HUES6 (cell line): ENCODE results near the gene NLK.
"Not testable (repeated sequence)": the region's sequence is repeated elsewhere in the genome, so short reads cannot be mapped to it uniquely, and the experiment has no call there.

Experiments used
- H3K27ac ChIP-seq: 2 replicates; pipeline ENCODE4 v1.7.0; 2013; ENCODE audit warnings: low read depth, mild to moderate bottlenecking, low read length, inconsistent platforms
- H3K27me3 ChIP-seq: 2 replicates; pipeline ENCODE4 v1.6.1; 2013; ENCODE audit warnings: low read length; ENCODE audit not compliant: control insufficient read depth, insufficient read depth
- H3K36me3 ChIP-seq: 2 replicates; pipeline ENCODE4 v1.6.1; 2013; ENCODE audit warnings: low read length; ENCODE audit not compliant: control insufficient read depth, insufficient read depth
- H3K4me1 ChIP-seq: 2 replicates; pipeline ENCODE4 v1.6.1; 2013; ENCODE audit warnings: low read length; ENCODE audit not compliant: control insufficient read depth, insufficient read depth
- H3K4me3 ChIP-seq: 2 replicates; pipeline ENCODE4 v1.5.1; 2013; ENCODE audit warnings: low read depth, low read length
- H3K9ac ChIP-seq: one replicate; pipeline ENCODE4 v1.6.1; 2013; ENCODE audit warnings: mild to moderate bottlenecking, low read length
- H3K9me3 ChIP-seq: 2 replicates; pipeline ENCODE4 v1.6.1; 2013; ENCODE audit warnings: low read depth, low read length; ENCODE audit not compliant: control insufficient read depth, insufficient read depth

NLK gene

DNA sequence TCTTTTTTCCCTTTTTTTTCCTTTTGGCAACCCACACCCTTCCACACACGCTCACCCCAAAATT lies at the start of gene NLK:
Gene NLK (plus strand): TSS at position 21 of the 64 bp plus-strand sequence. CDS start 197 bp downstream, outside the sequence.
- H3K27me3 ChIP-seq: no peaks in the 10 kb centered on the region
- peak within 1 kb of the TSS; percentile 64 for H3K9ac ChIP-seq
- H3K4me3 ChIP-seq: peak within 1 kb of the TSS; percentile 80
- H3K36me3 ChIP-seq: peaks cover 9% of the 10 kb centered on the region
- H3K27ac ChIP-seq: peak within 1 kb of the TSS; percentile 36; the same call in 1 of the 2 replicates
- peaks cover 33% of the 10 kb centered on the region for H3K4me1 ChIP-seq
- H3K9me3 ChIP-seq: no peaks in the 10 kb centered on the region

DNA sequence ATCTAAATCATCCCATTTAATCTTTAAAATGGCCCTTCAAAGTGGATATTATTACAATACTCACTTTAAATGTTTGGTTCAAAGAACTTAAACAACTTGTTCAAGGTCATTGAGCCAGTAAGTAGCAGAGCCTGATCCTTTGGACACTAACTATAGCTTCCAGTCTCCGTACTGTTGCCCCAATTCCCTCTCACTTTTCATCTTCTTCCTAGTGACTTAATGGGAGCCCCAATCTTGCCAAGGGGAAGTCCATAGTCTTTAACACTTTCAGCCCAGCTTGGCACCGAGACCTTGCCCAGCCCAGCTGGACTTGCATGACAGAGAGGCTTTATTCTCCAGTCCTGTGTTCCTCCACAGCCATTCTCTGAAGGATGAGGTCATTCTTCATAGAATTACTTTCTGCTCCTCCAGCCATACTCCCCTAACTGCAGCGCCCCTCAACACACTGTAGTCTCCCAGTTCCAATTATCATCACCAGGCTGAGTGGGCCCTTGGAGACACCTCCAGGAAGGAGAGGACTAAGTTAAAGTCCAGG lies 49.2 kb upstream of the NLK start:
- Histone ChIP-seq H3K27me3 (no peaks in the 10 kb centered on the region), H3K27ac (no peak overlapping the region)

DNA sequence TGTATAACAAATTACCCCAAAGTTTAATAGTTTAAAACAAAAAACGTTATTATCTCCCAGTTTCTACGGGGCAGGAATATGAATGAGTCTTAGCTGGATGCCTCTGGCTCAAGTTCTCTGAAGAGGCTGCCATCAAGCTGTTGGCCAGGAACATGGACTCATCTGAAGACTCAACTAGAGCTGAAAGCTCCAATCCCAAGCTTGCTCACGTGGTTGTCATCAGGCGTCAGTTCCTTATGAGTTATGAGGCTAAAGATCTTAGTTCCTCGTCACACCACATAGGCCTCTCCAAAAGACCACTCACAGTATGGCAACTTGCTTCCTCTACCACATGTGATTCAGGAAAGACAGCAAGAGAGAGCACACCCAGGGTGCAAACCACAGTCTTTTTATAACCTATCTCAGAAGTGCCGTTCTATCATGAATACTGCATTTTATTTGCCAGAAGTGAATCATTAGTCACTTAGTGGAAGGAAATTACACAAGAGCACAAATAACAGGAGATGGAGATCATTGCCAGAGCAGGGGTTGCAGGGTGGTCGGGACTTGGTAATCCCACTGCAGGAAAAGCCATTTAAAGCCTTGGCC lies 48.7 kb upstream of the NLK start:
- Histone ChIP-seq H3K9me3 (no peaks in the 10 kb centered on the region), H3K4me1 (peaks cover 9% of the 10 kb centered on the region; the same call in 1 of the 2 replicates), H3K27ac (no peak overlapping the region), H3K36me3 (no peaks in the 10 kb centered on the region), H3K27me3 (no peaks in the 10 kb centered on the region), H3K4me3 (no peak overlapping the region), H3K9ac (no peak overlapping the region)

More for the DNA sequence above, 49.2 kb upstream of the NLK start:
- Histone ChIP-seq H3K9ac (no peak overlapping the region), H3K4me1 (peaks cover 9% of the 10 kb centered on the region; the same call in 1 of the 2 replicates), H3K4me3 (no peak overlapping the region), H3K9me3 (no peaks in the 10 kb centered on the region), H3K36me3 (no peaks in the 10 kb centered on the region)

DNA sequence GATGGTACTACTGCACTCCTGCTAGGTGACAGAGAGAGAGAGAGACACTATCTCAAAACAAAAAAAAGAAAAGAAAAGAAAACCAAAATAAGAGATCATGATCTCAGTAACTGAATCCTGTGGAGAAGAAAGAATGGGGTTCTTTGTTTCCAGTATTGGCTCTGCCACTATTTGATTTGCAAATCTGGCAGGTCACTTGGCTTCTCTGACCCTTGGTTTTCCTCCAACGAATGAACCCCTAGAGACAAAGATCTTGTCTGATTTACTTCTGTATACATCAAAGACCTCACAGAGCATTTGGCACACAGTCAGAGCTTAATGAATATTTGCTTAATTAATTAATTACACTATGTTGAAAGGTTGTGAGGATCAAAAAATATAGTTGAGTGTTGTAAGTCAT lies 47.9 kb upstream of the NLK start:
- Histone ChIP-seq H3K4me1 (peaks cover 9% of the 10 kb centered on the region; the same call in 1 of the 2 replicates), H3K36me3 (no peaks in the 10 kb centered on the region), H3K27ac (no peak overlapping the region), H3K4me3 (no peak overlapping the region), H3K9ac (no peak overlapping the region), H3K9me3 (no peaks in the 10 kb centered on the region), H3K27me3 (no peaks in the 10 kb centered on the region)

DNA sequence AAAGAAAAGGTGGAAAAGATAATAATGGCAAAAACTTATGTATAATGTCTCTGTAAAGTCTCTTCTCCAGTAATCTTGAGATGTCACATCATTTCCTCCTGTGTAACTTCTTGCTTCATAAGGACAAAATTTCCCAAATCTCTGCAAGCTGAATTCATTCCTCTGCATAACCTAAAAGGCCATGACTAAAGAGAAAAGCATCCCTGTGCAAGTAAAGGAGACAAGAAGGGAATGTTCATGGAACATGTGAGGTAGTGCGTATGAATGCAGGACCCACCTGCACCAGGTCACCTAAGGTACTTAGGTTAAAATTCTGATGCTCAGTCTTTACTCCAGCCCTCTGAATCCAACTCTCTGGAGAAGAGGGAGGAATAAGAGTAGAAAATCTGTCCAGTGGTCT lies 46.9 kb upstream of the NLK start:
- no peak overlapping the region for H3K27ac ChIP-seq
- H3K27me3 ChIP-seq: peaks cover 3% of the 10 kb centered on the region; the same call in 1 of the 2 replicates
- H3K9me3 ChIP-seq: no peaks in the 10 kb centered on the region
- no peak overlapping the region for H3K4me3 ChIP-seq
- H3K36me3 ChIP-seq: no peaks in the 10 kb centered on the region
- H3K9ac ChIP-seq: no peak overlapping the region
- H3K4me1 ChIP-seq: peaks cover 9% of the 10 kb centered on the region; the same call in 1 of the 2 replicates

DNA sequence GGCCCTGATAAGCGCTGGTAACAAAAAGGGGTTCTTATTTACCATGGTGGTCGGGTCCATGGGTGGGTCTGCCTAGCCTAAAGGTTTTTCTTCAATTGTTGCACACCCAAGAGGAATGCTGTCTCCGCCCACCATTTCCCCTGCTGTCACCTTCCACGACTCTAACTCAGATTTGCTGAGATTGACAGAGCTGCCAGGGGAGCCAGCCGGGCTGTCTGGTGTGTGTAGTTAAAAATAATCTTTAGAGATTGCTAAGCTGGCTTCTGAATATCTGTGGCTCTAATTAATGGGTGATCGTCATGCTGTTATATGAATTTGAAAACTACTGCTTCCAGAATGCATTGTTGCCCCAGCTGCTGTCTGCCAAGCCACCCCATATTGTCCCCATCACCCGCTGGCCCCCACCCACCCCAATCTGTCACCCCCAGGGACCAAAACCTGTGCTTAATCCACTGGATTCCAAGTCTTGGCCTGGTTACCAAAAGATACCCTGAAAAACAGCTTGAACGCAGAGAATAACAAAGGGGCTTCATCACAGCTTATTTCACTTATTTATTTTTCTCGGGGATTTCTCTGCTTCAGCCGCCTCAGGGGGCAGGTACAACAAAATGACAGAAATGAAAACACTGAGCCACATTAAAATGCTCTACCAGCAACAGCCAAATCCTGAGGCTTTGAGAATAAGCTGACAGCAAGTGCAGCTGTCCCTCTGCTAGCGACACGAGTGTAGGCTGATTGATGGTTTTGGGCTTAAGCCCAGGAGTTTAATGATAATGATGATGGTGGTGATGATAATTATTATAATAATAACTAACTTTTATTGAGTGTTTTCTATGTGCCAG lies 46.1 kb upstream of the NLK start:
- peaks cover 5% of the 10 kb centered on the region; the same call in 1 of the 2 replicates for H3K27me3 ChIP-seq
- no peaks in the 10 kb centered on the region for H3K36me3 ChIP-seq
- no peak overlapping the region for H3K9ac ChIP-seq
- H3K4me1 ChIP-seq: peaks cover 9% of the 10 kb centered on the region; the same call in 1 of the 2 replicates
- H3K4me3 ChIP-seq: no peak overlapping the region
- no peak overlapping the region for H3K27ac ChIP-seq
- H3K9me3 ChIP-seq: no peaks in the 10 kb centered on the region

DNA sequence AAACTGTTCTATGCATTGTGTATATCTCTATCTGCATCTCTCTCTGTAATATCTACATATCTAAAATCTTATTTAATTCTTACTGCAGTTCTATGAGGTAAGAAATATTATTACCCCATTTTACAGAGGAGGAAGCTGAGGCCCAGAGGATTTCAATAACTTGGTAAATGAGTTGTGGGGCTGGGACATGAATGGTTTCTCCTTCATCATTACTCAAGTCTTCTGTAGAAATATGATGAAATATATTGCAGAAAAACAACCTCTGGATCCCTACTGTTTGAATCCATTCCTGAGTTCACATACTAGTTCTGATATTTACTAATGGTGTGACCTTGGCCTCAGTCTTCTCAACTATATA lies 45.5 kb upstream of the NLK start:
- Histone ChIP-seq H3K36me3 (no peaks in the 10 kb centered on the region), H3K27me3 (peaks cover 10% of the 10 kb centered on the region; the same call in 1 of the 2 replicates), H3K27ac (no peak overlapping the region), H3K4me1 (peaks cover 9% of the 10 kb centered on the region; the same call in 1 of the 2 replicates), H3K9me3 (no peaks in the 10 kb centered on the region), H3K9ac (no peak overlapping the region), H3K4me3 (no peak overlapping the region)

DNA sequence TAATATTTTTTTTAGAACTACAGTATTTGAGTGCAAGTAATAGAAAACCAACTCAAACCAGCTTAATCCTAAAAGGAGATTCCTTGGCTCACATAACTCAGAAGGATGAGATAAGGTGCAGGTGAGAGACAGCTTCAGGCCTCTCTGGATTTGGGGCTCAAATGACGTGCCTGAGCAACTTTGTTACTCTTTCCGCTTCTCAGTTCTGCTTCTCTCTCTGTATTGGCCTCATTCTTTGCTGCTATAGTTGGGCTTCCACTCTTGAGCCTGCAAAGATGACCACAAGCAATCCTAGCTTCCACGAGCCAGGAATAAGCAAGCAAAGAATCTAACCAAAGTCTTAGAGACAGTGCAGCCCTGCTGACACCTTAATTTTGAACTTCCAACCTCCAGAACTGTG lies 45.0 kb upstream of the NLK start:
- peaks cover 11% of the 10 kb centered on the region; the same call in 1 of the 2 replicates for H3K27me3 ChIP-seq
- no peak overlapping the region for H3K27ac ChIP-seq
- no peaks in the 10 kb centered on the region for H3K9me3 ChIP-seq
- H3K4me1 ChIP-seq: peaks cover 9% of the 10 kb centered on the region; the same call in 1 of the 2 replicates
- H3K9ac ChIP-seq: no peak overlapping the region
- no peaks in the 10 kb centered on the region for H3K36me3 ChIP-seq
- no peak overlapping the region for H3K4me3 ChIP-seq

DNA sequence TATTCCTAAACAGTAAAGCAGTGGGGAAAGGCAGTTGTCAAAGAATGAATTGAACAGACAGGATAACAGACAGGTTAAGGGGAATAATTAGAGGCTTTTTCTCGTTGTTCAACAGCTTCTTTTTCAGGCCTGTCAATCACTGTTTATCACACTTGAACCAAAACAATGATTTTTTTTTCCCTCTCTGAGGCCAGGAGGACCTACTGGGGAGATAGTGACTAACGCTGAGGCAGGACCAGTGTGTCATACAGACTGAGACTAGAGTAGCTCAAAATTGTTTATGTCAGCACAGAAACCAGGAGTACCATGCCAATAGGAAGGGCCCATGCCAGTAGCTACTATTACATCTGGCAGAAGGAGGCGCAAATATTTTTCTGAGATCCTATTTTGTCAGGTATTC lies 41.3 kb upstream of the NLK start:
- 0 out of 2 replicates have a peak, but pooled peaks cover under 1% of the 10 kb centered on the region for H3K4me1 ChIP-seq
- no peaks in the 10 kb centered on the region for H3K9me3 ChIP-seq

DNA sequence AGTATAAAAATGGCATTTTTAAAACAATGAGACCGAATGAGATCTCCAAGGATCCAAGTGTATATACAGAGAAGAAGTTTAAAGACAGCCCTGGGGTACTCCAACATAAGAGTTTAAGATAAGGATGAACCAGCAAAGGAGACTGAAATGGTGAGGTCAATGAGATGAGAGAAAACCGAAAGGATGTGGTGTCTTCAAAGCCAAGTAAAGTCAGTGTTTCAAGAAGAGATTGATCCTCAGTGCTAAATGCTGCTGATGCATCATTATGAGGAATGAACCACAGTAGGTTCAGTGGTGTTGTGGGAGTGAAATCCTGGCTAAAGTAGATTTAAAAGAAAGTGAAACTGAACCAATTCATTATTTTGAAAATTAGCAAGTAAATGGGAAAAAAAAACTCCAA lies 38.1 kb upstream of the NLK start:
- H3K4me1 ChIP-seq: no peaks in the 10 kb centered on the region
- H3K27ac ChIP-seq: no peak overlapping the region
- no peak overlapping the region for H3K9ac ChIP-seq
- peaks cover 14% of the 10 kb centered on the region; the same call in 1 of the 2 replicates for H3K27me3 ChIP-seq
- H3K4me3 ChIP-seq: no peak overlapping the region
- H3K36me3 ChIP-seq: no peaks in the 10 kb centered on the region
- H3K9me3 ChIP-seq: no peaks in the 10 kb centered on the region

More for the DNA sequence above, 41.3 kb upstream of the NLK start:
- no peak overlapping the region for H3K4me3 ChIP-seq
- no peak overlapping the region for H3K9ac ChIP-seq
- peaks cover 11% of the 10 kb centered on the region; the same call in 1 of the 2 replicates for H3K27me3 ChIP-seq
- no peak overlapping the region for H3K27ac ChIP-seq
- no peaks in the 10 kb centered on the region for H3K36me3 ChIP-seq

DNA sequence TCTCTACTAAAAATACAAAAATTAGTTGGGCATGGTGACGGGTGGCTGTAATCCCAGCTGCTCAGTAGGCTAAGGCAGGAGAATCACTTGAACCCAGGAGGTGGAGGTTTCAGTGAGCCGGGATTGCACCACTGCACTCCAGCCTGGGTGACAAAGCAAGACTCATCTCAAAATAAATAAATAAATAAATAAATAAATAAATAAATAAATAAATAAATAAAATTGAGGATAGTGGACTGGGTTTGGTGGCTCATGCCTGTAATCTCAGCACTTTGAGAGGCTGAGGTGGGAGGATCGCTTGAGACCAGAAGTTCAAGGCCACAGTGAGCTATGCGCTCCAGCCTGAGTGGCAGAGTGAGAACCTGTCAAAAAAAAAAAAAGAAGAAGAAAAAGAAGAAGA lies 34.6 kb upstream of the NLK start:
- H3K9me3 ChIP-seq, H3K27me3 ChIP-seq, H3K4me3 ChIP-seq, H3K9ac ChIP-seq, H3K4me1 ChIP-seq, H3K36me3 ChIP-seq, H3K27ac ChIP-seq: not testable (repeated sequence)
